ENCODE results near the gene GPBP1.

GPBP1 gene

DNA sequence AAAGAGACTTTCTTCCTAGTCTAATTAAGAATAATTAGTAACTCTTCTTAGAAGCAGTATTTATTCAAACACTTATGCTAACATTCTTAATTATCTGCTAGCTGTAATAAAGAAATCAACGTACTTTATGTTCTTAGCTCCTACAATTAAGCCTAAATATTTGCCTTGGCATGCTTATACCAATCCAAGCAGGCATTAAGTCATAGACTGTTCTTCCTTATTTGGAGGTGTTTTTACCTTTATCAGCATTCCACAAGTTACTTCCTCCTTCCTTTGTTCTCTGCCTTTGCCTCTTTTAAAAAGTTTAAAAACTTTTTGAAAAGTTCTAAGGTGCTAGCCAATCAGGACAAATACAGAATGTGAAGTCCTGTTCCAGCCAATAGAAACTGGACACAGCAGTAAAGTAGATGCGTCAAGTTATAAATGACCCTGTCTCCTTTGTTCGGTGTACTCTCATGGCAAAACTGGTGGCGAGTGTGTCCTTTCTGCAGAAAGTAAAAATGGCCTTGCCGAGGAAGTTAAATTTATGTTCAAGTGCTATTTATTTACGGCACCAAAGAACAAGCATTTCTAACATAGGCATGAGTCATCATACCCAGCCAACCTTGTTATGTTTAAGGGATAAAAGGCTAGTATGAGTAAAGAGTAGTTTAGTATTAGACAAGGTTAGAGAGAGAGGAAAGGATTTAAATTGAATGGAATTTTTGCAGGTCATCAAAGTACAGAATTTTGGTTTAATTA lies 58.6 kb downstream of the GPBP1 start:
- TF ChIP-seq, protein P1, sequence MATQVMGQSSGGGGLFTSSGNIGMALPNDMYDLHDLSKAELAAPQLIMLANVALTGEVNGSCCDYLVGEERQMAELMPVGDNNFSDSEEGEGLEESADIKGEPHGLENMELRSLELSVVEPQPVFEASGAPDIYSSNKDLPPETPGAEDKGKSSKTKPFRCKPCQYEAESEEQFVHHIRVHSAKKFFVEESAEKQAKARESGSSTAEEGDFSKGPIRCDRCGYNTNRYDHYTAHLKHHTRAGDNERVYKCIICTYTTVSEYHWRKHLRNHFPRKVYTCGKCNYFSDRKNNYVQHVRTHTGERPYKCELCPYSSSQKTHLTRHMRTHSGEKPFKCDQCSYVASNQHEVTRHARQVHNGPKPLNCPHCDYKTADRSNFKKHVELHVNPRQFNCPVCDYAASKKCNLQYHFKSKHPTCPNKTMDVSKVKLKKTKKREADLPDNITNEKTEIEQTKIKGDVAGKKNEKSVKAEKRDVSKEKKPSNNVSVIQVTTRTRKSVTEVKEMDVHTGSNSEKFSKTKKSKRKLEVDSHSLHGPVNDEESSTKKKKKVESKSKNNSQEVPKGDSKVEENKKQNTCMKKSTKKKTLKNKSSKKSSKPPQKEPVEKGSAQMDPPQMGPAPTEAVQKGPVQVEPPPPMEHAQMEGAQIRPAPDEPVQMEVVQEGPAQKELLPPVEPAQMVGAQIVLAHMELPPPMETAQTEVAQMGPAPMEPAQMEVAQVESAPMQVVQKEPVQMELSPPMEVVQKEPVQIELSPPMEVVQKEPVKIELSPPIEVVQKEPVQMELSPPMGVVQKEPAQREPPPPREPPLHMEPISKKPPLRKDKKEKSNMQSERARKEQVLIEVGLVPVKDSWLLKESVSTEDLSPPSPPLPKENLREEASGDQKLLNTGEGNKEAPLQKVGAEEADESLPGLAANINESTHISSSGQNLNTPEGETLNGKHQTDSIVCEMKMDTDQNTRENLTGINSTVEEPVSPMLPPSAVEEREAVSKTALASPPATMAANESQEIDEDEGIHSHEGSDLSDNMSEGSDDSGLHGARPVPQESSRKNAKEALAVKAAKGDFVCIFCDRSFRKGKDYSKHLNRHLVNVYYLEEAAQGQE (IDR thresholded peaks at IDR 0.05; ENCODE audit: low read depth): no peak
- TF ChIP-seq TCF12 (IDR thresholded peaks at IDR 0.05; ENCODE audit: low read depth) (no peak), EP300 (IDR thresholded peaks at IDR 0.05; ENCODE audit: borderline replicate concordance) (no peak), CEBPB (IDR thresholded peaks at IDR 0.05) (no peak), FOXM1 (IDR thresholded peaks at IDR 0.05; ENCODE audit: borderline replicate concordance, low read depth) (no peak), TAF1 (IDR thresholded peaks at IDR 0.05; ENCODE audit: low read depth) (no peak), CREB1 (IDR thresholded peaks at IDR 0.05; ENCODE audit: low read depth) (no peak), RAD21 (IDR thresholded peaks at IDR 0.05; ENCODE audit: low read depth) (no peak)
- TF ChIP-seq, protein P2, sequence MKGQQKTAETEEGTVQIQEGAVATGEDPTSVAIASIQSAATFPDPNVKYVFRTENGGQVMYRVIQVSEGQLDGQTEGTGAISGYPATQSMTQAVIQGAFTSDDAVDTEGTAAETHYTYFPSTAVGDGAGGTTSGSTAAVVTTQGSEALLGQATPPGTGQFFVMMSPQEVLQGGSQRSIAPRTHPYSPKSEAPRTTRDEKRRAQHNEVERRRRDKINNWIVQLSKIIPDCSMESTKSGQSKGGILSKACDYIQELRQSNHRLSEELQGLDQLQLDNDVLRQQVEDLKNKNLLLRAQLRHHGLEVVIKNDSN (IDR thresholded peaks at IDR 0.05): no peak

DNA sequence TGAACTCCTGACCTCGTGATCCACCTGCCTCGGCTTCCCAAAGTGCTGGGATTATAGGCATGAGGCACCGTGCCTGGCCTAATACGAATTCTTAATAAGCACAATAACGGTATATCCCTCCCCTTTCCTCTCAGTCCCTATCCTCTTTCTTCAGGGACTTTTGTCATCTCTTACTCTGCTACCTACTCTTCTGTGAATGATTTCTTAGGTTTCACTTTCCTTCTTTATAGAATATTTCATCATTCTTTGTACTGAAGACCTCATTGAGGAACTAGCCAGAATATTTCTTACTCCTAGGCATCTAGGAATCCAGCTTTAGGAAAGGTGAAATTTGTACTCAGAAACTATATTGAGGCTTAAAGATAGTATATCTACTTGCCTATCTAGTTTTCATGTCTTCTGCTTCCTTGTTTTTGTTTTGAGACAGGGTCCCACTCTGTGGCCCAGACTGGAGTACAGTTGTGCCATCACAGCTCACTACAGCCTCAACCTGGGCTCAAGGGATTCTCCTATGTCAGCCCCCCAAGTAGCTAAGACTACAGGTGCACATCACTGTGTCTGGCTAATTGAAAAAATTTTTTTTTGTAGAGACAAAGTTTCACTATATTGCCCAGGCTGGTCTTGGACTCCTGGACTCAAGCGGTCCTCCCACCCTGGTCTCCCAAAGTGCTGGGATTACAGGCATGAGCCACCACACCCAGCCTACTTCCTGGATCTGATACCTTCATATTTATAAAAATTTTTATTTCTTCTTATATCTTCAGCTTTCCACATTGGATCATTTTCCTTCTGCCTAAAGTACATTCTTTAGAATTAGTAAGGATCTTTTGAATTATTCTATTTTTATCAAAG lies 69.7 kb downstream of the GPBP1 start:
- TF ChIP-seq NFIC (IDR thresholded peaks at IDR 0.05) (no peak), ZBTB7A (IDR thresholded peaks at IDR 0.05; ENCODE audit: low read depth) (no peak), YY1 (IDR thresholded peaks at IDR 0.05; ENCODE audit: low read depth) (no peak), TAF1 (IDR thresholded peaks at IDR 0.05; ENCODE audit: low read depth) (no peak), RAD21 (IDR thresholded peaks at IDR 0.05; ENCODE audit: low read depth) (no peak), CREB1 (IDR thresholded peaks at IDR 0.05; ENCODE audit: low read depth) (no peak)

DNA sequence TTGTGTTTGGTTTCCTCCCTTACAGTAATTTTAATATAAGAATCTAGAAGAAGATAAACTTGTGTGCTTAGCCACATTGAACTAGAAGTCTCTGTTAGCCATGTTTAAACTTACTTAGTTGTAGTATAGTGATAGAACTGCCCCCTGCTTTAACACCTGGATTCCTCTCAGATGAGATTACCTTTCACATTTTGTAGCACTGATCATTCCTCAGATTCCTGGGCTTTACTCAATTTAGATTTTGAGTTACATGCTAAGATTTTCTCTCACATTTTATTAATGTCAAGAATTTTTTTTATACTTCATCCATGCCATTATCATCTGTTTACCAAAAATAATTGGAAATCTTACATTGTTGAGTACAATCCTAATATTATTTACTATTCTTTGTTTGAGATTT lies 70.5 kb downstream of the GPBP1 start:
- TF ChIP-seq TEAD4 (IDR thresholded peaks at IDR 0.05): no peak
- TF ChIP-seq YY1 (IDR thresholded peaks at IDR 0.05; ENCODE audit: low read depth): no peak
- TF ChIP-seq, protein P3, sequence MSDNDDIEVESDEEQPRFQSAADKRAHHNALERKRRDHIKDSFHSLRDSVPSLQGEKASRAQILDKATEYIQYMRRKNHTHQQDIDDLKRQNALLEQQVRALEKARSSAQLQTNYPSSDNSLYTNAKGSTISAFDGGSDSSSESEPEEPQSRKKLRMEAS (IDR thresholded peaks at IDR 0.05): no peak
- no peak for TF ChIP-seq RAD21 (IDR thresholded peaks at IDR 0.05; ENCODE audit: low read depth)
- no peak for TF ChIP-seq CEBPB (IDR thresholded peaks at IDR 0.05)
- TF ChIP-seq TCF12 (IDR thresholded peaks at IDR 0.05; ENCODE audit: low read depth): no peak
- TF ChIP-seq ZBTB7A (IDR thresholded peaks at IDR 0.05; ENCODE audit: low read depth): no peak
- TF ChIP-seq FOXM1 (IDR thresholded peaks at IDR 0.05; ENCODE audit: borderline replicate concordance, low read depth): no peak
- TF ChIP-seq NFIC (IDR thresholded peaks at IDR 0.05): no peak
- TF ChIP-seq, protein P2 (IDR thresholded peaks at IDR 0.05): no peak
- TF ChIP-seq EP300 (IDR thresholded peaks at IDR 0.05; ENCODE audit: borderline replicate concordance): no peak
- no peak for TF ChIP-seq EGR1 (IDR thresholded peaks at IDR 0.05)
- no peak for TF ChIP-seq TAF1 (IDR thresholded peaks at IDR 0.05; ENCODE audit: low read depth)

DNA sequence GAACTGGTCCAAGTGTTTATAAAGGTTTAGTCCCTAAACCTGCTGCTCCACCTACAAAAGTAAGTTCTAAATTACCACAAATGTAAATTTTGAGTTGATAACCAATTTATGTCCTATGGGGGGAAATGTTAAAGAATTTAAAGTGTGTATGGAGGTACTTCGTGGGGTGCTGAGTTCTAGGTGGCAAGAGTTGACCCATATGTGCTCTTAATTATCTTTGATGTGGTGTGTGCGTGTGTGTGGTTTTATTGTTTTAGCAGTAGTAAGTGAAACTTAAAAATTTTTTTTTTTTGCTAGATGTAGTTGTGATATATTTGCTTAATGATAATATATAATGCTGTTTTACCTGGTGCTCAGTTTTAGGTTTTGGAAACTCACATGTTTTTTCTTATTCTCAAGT lies 72.6 kb downstream of the GPBP1 start:
- no peak for TF ChIP-seq RAD21 (IDR thresholded peaks at IDR 0.05; ENCODE audit: low read depth)
- no peak for TF ChIP-seq TAF1 (IDR thresholded peaks at IDR 0.05; ENCODE audit: low read depth)
- TF ChIP-seq, protein P1 (IDR thresholded peaks at IDR 0.05; ENCODE audit: low read depth): no peak
- TF ChIP-seq FOXM1 (IDR thresholded peaks at IDR 0.05; ENCODE audit: borderline replicate concordance, low read depth): no peak
- no peak for TF ChIP-seq NFIC (IDR thresholded peaks at IDR 0.05)
- TF ChIP-seq TEAD4 (IDR thresholded peaks at IDR 0.05): no peak
- TF ChIP-seq, protein P3 (IDR thresholded peaks at IDR 0.05): no peak
- no peak for TF ChIP-seq YY1 (IDR thresholded peaks at IDR 0.05; ENCODE audit: low read depth)
- no peak for TF ChIP-seq CREB1 (IDR thresholded peaks at IDR 0.05; ENCODE audit: low read depth)

DNA sequence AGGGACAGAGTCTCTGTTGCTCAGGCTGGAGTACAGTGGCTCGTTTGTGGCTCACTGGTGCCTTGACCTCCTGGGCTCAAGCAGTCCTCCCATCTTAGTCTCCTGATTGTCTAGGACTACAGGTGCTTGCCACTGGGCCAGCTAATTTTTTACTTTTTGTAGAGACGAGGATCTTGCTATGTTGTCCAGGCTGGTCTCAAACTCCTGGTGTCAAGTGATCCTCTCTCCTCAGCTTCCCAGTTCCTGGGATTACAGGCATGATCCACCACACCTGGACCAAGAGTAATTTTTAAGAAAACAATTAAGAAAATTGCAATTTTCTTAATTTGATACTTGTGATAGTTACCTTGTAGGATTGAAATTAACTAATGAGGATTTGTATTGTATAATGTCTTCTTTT lies 73.9 kb downstream of the GPBP1 start:
- TF ChIP-seq YY1 (IDR thresholded peaks at IDR 0.05; ENCODE audit: low read depth) (no peak), EP300 (IDR thresholded peaks at IDR 0.05; ENCODE audit: borderline replicate concordance) (no peak), ZBTB7A (IDR thresholded peaks at IDR 0.05; ENCODE audit: low read depth) (no peak), FOXM1 (IDR thresholded peaks at IDR 0.05; ENCODE audit: borderline replicate concordance, low read depth) (no peak), TAF1 (IDR thresholded peaks at IDR 0.05; ENCODE audit: low read depth) (no peak), TCF12 (IDR thresholded peaks at IDR 0.05; ENCODE audit: low read depth) (no peak), CREB1 (IDR thresholded peaks at IDR 0.05; ENCODE audit: low read depth) (no peak), RAD21 (IDR thresholded peaks at IDR 0.05; ENCODE audit: low read depth) (no peak), TEAD4 (IDR thresholded peaks at IDR 0.05) (no peak), EGR1 (IDR thresholded peaks at IDR 0.05) (no peak), NFIC (IDR thresholded peaks at IDR 0.05) (no peak), CEBPB (IDR thresholded peaks at IDR 0.05) (no peak)
- TF ChIP-seq, protein P2 (IDR thresholded peaks at IDR 0.05): no peak
- TF ChIP-seq, protein P1 (IDR thresholded peaks at IDR 0.05; ENCODE audit: low read depth): no peak
- TF ChIP-seq, protein P3 (IDR thresholded peaks at IDR 0.05): no peak

Data from Ishikawa (cell line).